NK-92 treated with Interleukin-12 subunit alpha and Interleukin-12 subunit beta, amount 100 ng/mL, for 24 hours (cell line): ENCODE measurements around the gene TPST1.
"Not testable (repeated sequence)": the region's sequence is repeated elsewhere in the genome, so short reads cannot be mapped to it uniquely, and the experiment has no call there.

Experiments
- DNase-seq: peaks from one replicate; lab custom pipeline; 2025; lab: John Stamatoyannopoulos, UW

TPST1 gene

DNA sequence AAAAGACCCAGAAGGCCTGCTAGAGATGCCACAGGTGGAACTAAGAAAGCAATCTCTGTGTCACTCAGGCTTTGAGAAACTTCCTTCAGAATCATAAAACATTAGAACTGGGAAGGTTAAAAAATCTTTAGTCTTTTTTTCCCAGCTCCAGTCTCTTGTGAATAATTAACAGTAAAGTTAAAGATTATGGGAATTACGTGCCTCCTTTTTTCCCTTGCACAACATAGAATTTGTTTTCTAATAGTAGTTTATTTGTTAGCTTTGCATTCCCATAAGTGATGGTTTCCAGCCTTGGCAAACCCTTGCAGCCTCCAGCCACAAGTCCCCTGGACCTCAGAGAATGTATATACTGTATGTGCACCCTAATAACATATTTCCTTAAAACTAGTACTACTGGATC is 128.3 kb downstream of the TPST1 start:
- no peak for DNase-seq

DNA sequence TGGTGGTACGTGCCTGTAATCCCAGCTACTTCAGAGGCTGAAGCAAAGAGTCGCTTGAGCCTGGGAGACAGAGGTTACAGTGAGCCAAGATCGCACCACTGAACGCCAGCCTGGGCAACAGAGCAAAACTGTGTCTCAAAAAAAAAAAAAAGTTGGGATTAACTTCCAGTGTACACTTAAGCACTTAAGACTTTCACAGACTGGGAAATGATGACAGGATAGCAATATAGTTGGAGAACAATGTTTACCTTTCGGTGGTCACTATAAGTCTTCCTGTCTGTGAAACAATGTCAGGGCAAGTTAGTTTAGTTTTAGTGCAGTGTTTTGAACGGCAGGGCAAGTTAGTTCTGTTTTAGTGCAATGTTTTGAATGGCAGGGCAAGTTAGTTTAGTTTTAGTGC is 130.2 kb downstream of the TPST1 start:
- DNase-seq, result no peak

DNA sequence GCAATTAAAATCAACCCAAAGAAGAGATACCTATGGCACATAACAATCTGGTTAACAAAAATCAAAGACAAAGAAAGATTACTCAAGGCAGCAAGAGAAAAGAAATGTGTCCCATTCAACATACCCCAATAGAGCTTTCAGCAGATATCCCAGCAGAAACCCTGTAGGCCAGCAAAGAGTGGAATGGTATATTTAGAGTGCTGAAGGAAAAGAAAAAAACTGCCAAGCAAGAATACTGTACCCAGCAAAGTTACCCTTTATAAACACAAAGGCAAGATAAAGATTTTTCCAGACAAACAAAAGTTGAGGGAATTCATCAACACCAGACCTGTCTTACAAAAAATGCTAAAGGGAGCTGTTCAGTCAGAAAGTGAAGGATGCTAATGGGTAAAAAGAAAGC is 131.6 kb downstream of the TPST1 start:
- no peak for DNase-seq

DNA sequence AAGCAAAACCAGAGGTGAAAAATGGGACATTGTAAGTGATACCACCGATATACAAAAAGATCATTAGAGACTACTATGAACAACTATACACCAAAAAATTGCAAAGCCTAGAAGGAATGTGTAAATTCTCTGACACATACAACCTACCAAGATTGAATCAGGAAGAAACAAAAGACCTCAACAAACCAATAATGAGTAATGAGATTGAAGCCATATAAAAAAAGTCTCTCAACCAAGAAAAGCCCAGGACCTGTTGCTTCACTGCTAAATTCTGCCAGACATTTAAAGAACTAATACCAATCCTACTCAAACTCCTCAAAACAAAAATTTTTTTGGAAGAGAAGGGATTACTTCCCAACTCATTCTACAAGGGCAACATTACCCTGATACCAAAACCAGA is 134.0 kb downstream of the TPST1 start:
- DNase-seq, result no peak

DNA sequence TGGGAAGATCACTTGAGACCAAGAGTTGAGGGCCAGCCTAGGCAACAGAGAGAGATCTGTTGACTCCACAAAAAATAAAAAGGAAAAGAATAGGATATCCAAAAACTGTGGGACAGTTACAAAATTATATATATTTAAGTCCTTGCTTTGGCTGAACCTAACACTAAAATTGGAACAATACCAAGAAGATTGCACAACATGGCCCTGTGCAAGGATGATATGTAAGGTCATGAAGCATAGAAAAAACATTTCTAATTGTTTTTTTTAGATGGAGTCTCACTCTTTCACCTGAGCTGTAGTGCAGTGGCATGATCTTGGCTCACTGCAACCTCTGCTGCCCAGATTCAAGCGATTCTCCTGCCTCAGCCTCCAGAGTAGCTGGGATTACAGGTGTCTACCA is 139.0 kb downstream of the TPST1 start:
- DNase-seq, result no peak

DNA sequence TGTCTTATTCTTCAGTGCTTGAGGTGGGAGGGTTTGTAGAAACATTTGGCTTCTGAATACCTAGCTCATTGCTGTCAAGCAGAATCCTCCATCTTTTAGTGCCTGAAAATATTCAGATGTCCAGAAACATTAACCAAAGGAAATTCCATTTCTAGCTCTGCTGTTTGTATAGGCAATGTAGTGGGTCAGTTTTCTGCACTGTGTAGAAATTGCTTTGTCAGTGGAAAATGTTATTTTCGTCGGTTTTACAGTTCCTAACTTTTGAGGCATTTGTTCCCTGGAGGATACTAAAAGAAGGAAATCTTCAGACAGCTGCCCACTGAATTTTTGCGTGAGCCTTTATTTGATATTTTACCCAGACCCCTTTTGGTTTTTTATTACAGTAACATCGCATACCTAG is 143.4 kb downstream of the TPST1 start:
- DNase-seq, result no peak

DNA sequence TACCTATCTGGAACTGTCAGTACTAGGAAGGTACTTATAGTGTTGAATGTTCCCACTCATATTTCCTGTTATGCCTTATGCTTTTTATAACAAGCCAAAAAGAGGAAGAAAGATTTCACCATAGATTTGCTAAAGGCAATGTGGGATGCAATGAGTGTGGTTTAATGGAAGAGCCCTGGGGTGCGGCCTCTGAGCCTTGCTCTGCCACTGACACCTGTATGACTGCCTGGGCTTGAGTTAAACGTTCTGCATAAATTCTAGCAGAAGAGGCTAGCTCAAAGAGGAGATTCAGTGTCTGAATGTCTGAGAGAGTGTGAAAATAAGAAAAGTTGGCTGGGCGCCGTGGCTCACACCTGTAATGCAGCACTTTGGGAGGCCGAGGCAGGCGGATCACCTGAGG is 143.8 kb downstream of the TPST1 start:
- no peak for DNase-seq

DNA sequence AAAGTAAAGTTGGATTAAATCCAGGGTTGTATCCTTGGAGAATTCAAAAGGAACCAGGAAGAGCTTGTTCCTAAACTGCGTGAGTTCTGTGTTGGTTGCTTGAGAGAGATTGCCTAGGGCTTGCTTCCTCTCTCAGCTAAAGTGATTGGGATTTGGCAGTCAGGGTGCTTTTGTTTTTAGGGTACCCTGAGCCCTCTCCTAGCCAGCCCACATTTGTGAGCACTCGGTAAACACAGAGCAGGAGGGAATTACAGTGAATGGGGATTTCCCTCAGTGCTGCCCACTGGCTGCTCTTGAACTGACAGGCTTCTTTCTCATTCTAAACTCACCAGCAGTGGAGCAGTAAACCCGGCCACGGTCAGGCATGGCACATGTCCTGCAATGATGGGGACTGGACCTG is 146.9 kb downstream of the TPST1 start:
- DNase-seq, result no peak

DNA sequence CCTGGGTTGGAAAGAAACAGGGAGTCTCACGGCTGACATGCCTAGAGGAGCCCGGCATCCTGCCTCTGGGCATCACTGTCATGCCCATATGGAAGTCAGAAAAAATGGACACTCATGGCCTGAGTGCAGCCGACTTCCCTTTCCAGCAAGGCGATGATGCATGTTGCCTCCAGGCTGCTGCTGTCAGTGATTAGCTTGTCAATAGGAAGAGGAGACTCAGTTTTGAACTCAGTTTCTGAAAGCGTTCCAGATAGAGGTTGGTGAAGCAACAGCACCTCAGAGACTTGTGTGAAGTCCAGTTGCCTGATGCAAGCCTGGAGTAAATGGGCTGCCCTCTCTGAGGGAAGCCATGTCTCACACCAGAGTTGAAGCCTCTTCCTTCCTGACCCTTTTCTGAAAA is 148.4 kb downstream of the TPST1 start:
- DNase-seq, result no peak

DNA sequence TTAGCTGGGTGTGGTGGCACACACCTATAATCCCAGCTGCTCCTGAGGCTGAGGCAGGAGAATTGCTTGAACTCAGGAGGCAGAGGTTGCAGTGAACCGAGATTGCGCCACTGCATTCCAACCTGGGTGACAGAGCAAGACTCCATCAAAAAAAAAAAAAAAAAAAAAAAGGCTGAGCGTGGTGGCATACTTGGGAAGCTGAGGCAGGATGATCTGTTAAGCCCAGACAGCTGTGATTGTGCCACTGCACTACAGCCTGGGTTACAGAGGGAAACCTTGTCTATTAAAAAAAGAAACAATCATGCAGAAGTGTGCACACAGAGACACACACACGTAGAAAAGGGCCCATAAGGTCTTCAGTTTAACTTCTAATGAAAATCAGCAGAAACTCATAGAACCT is 150.6 kb downstream of the TPST1 start:
- DNase-seq, result no peak

DNA sequence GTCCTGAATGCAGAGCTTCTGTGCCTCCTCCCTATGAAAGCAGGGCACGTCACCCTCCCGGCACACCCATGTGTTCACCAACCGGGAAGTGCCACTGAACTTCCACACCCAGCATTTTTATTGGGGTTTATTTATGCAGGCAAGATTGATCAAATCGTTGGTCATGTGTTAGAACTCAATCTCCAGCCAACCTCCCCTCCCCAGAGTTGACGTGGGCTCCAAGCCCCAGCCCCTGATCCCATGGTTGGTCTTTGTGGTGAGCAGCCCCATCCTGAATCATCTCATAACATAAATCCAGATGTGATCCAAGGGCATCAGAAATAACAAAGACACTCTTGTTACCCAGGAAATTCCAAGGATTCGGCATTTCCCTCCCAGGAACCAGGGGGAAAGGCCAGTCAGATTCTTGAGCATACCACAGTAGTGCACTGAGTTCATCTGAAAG is 151.2 kb downstream of the TPST1 start:
- DNase-seq, result no peak

DNA sequence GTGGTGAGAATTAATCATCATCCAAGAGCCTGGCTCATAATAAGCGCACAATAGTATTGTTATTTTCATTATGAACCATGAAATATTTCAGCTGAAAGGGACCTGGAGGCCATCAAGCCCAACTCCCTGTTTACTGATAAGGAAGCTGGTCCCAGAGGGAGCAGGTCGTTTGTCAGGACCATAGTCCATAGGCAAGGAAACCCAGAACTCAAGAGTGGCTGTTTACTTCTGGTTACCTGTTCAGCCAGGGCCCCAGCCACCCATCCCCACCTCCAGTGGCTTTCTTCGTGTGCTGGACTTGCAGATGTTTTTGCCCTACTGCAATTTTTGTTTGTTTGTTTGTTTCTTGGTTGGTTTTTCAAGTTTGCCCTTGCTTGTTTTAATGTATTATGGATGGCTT is 152.0 kb downstream of the TPST1 start:
- DNase-seq, result no peak

DNA sequence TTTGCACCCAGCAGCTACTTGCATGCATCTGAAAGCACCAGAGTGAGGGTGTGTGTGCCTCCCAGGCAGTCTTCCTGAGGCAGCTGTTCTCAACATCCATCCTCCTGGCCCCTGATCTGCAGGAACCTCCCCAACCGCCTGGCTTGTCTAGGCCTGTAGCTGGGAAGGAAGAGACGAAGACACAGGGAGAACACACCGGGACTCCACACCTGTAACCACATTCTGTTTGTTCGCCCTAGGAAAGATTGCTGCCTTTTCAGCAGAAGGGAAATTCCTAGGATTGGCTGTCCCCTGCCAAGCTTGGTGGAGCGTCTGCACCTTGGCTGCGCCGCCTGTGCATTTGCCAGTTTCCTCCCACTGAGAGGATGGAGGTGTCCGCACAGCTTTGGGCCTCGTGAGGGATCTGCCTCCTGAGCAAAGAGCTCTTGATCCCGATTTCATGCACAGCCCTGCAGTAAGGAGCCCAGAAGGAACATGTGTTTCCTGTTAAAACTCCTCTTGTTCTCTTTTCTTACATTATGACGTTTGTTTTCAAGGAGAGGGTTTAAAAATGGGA is 154.6 kb downstream of the TPST1 start:
- DNase-seq, result no peak

DNA sequence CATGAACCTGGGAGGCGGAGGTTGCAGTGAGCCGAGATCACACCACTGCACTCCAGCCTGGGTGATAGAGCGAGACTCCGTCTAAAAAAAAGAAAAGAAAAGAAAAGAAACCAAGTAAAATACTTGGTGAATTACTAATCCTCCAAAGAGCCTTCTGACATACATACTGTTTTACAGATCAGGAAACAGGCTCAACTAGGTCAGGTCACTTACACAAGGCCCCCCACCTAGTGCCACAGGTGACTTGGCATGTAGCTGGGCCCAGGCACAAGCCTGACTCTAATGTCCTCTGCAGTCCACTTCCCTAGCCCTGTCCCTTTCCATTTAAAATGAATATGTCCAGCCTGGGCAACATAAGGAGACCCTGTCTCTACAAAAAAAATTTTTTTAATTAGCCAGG is 157.0 kb downstream of the TPST1 start:
- DNase-seq, result no peak

DNA sequence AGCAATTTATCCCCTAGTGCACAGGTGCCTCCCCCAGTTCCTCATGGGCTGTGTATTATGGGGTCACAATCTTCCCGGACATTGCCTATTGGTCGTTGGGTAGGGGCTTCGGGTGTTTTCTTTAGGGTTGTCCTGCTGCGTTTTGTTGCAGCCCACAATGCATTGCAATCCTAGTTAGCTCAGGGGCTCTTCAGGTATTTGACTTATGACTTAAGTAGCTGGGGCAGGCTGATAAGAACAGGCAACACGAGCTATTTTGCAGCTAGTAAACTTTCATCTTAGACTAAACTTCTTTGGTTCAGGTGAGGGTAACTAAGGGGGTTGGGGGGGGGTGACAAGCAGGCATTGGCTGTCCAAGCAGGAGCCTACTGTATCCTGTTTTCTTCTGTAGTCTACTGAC is 158.5 kb downstream of the TPST1 start:
- DNase-seq, result no peak

DNA sequence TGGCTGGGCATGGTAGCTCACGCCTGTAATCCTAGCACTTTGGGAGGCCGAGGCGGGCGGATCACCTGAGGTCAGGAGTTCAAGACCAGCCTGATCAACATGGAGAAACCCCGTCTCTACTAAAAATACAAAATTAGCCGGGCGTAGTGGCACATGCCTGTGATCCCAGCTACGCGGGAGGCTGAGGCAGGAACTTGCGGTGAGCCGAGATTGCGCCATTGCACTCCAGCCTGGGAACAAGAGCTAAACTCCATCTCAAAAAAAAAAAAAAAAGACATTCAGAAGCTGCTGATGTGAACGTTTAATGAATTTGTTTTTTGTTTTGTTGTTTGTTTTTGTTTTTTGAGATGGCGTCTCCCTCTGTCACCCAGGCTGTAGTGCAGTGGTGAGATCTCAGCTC is 159.9 kb downstream of the TPST1 start:
- DNase-seq, result not testable (repeated sequence)

DNA sequence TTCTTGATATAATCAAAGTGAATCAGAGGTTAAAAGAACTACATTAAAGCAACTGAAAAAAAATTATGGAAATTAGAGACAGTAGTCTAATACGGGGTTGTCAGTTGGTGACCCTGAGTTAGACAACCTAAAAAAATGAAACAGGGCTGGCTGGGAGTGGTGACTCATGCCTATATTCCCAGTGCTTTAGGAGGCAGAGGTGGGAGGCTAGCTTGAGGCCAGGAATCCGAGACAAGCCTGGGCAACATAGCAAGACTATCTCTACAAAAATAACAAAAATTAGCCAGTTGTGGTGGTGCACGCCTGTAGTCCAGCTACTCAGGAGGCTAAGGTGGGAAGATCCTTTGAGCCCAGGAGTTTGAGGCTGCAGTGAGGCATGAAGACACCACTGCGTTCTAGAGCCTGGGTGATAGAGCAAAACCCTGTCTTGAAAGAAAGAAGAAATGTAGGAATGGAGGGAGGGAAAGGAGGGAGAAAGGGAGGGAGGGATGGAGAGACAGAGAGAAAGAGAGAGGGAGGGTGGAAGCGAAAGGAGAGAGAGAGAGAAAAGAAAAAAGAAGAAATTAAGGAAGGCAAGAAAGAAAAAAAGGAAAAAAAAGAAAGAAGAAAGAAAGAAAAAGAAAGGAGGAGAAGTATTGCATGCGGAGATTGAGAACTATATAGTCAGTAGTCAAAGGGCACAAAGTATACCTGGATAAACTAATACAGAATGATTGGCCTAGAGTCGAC is 166.1 kb downstream of the TPST1 start:
- no peak for DNase-seq

DNA sequence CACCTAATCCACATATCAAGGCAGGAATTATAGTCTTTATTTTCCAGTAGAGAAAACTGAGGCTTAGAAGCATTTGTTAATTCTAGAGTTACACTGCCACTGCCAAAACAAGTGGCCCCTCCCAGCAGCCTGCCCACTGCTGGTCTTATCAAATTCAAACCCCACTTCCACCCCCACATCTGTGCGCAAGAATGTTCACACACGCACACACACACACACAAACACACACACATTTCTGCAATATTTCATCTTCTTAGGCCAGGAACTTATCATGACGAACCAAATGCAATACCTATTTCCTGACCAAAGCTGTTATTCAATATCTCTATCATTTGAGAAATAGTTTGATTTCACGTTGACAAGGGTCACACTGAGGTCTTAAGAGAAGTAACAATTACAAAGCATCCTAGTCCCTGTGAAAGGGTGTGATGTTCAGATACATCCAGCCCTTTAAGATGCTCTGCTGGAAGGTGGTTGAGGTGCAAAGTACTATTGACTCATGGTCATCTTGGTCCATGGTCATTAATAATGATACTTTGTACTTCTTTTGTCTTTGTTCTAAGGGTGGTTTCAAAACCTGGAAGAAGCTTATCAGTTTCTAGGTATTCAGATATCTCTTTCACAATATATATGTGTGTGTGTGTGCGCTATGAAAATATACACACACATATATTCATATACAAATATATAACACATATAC is 169.2 kb downstream of the TPST1 start:
- not testable (repeated sequence) for DNase-seq

DNA sequence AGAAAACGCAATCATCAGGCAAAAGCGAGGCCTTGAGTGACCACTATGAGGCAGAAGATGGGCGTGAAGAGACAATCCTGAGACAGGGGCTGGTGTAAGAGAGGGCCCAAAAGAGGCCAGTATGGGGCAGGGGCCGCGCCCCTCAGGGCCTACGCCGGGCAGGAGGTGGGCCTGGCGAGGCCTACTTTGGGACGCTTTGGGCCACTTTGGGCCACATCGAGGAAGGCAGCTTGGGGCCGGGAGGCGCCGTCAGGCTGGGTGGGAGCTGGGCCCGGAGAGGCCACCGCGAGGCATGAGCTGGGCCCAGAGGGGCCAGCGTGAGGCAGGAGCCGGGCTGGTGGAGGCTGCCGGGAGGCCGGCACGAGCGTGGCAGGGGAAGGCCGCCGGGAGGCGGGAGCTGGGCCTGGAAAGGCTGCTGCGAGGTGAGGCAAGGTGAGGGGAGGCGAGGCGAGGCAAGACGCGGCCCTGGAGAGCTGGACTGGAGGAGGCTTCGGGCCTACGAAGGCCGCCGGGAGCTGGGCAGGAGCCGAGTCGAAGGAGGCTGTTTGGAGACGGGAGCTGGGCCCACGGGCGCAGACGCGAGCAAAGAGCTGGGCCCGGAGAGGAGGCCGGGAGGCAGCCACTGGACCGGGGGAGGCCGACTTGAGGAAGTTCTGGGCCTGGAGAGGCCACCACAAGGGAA is 171.3 kb downstream of the TPST1 start:
- no peak for DNase-seq

DNA sequence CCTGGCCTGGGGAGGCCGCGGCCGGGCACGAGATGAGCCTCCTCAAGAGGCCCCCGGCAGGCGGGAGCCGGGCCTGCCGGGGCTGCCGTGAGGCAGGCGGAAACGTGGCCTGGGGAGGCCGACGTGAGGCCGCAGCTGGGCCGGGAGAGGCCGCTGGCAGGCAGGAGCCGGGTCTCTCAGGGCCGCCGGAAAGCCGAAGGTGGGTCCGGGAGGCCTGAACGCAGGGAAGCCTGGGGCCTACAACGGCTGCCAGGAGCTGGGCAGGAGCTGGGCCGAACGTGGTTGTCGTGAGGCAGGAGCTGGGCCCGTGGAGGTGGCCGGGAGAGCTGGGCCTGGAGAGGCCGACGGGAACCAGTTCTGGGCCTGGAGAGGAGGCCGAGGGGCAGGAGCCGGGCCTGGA is 171.9 kb downstream of the TPST1 start:
- no peak for DNase-seq

DNA sequence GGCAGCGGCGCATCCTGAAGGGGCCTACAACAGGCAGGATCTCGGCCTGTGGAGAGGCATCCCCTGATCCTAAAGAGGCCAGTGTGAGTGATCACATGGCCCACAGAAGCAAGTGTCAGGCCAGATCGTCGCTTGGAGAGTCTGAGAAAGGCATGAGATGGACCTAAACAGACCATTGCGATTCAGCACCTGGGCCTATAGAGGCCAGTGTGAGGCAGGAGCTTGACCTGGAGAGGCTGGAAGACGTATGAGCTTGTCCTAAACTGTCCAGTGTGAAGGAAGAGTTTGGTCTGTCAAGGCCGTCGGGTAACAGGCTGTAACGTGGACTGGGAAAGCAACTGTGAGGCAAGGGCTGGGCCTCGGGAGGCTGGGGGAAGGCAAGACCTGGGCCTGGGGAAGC is 172.6 kb downstream of the TPST1 start:
- no peak for DNase-seq

DNA sequence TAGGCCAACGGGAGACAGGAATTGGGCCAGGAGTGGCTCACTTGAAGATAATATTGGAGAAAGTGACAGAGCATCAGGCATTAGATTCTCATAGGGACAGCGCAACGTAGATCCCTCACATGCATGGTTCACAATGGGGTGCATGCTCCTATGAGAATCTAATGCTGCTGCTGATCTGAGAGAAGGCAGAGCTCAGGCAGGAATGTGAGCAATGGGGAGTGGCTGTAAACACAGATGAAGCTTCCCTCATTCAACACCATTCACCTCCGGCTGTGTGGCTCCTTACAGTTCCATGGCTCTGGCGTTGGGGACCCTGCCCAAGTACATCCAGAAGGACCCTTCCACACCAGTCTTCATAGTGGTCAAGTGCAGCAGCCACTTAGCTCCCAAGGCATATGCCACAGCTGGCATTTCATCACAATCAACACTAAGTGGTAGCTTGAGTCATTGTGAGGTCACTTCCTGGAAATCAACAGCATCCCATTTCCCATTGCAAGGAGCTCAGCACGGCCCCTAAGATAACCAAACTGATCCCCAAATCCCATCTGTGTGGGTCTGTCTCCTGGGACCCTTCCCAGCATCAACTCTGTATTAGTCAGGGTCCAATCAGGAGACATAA is 174.5 kb downstream of the TPST1 start:
- no peak for DNase-seq
